Progenitor cell of endocrine pancreas (in vitro differentiated cells): ENCODE results near the gene LRRC38. TPM values are rescaled to one million over a fixed set of nuclear protein-coding genes. Genes with fewer than 3 reads are reported as not detected.
"Not testable (repeated sequence)": the region's sequence is repeated elsewhere in the genome, so short reads cannot be mapped to it uniquely, and the experiment has no call there.

Experiments used
- DNase-seq: peaks from one replicate; pipeline ENCODE4 v3.0.0; 2021; ENCODE audit warnings: low spot score; ENCODE audit not compliant: unreplicated experiment
- H3K27ac Mint-ChIP-seq: 2 replicates; pipeline ENCODE4 v1.8.0; 2021; ENCODE audit warnings: mild to moderate bottlenecking, moderate library complexity, mixed read lengths
- H3K27me3 Mint-ChIP-seq: 2 replicates; pipeline ENCODE4 v1.8.0; 2021; ENCODE audit warnings: mixed read lengths
- H3K36me3 Mint-ChIP-seq: 2 replicates; pipeline ENCODE4 v1.8.0; 2022; ENCODE audit warnings: mixed read lengths; ENCODE audit not compliant: insufficient read depth
- H3K4me1 Mint-ChIP-seq: 2 replicates; pipeline ENCODE4 v1.8.0; 2021; ENCODE audit warnings: low read depth, mixed read lengths
- H3K4me3 Mint-ChIP-seq: 2 replicates; pipeline ENCODE4 v1.8.0; 2021; ENCODE audit warnings: low read depth, mild to moderate bottlenecking, moderate library complexity, mixed read lengths
- H3K9me3 Mint-ChIP-seq: 2 replicates; pipeline ENCODE4 v1.8.0; 2021; ENCODE audit warnings: low read depth, mixed read lengths
- CTCF ChIP-seq: fragments of 200-600 bp; sonication (generic); IDR thresholded peaks from one replicate; pipeline ENCODE4 v1.5.0; 2021; ENCODE audit warnings: antibody characterized with exemption, mild to moderate bottlenecking; ENCODE audit not compliant: unreplicated experiment
- long read RNA-seq: library from polyadenylated mRNA; unstranded; transcript quantifications from one replicate; pipeline ENCODE4 v2.0.0, GENCODE V29; 2020
- total RNA-seq: library from RNA; stranded (reverse); gene quantifications from 2 replicates; pipeline ENCODE4 v1.2.1, GENCODE V29; 2021

LRRC38 gene
- not detected in 2 replicates for total RNA-seq
- long read RNA-seq: 0 reads

- peak; percentile 45 for TF ChIP-seq CTCF
- Mint-ChIP-seq H3K4me1 (peaks cover 4% of the 10 kb centered on the region), H3K4me3 (peak within 1 kb of the TSS; percentile 44), H3K9me3 (peaks cover under 1% of the 10 kb centered on the region), H3K27me3 (peaks cover 92% of the 10 kb centered on the region), H3K27ac (no peak within 1 kb of the TSS), H3K36me3 (no peaks in the 10 kb centered on the region)
- DNase-seq: no peak
Observed at GRCh38 chr1:13513895-13514546, at the start of gene LRRC38. LRRC38 (minus strand) TSS chr1:13514003; CDS start chr1:13513593, 410 bp downstream.

GRCh38 chr1:13562981-13563380, 49.2 kb upstream of the LRRC38 start:
- not testable (repeated sequence) for DNase-seq, H3K36me3 Mint-ChIP-seq, H3K4me1 Mint-ChIP-seq, H3K9me3 Mint-ChIP-seq, H3K4me3 Mint-ChIP-seq, H3K27ac Mint-ChIP-seq
- H3K27me3 Mint-ChIP-seq: peaks cover 22% of the 10 kb centered on the region

GRCh38 chr1:13560541-13560940, 46.7 kb upstream of the LRRC38 start:
- Mint-ChIP-seq H3K36me3 (no peaks in the 10 kb centered on the region), H3K4me1 (no peaks in the 10 kb centered on the region), H3K4me3 (no peak overlapping the region), H3K27me3 (peaks cover 22% of the 10 kb centered on the region), H3K27ac (no peak overlapping the region), H3K9me3 (no peaks in the 10 kb centered on the region)
- TF ChIP-seq CTCF: no peak
- no peak for DNase-seq

- Mint-ChIP-seq H3K27me3 (peaks cover 6% of the 10 kb centered on the region), H3K9me3 (no peaks in the 10 kb centered on the region), H3K36me3 (no peaks in the 10 kb centered on the region), H3K4me3 (no peak overlapping the region), H3K4me1 (no peaks in the 10 kb centered on the region), H3K27ac (no peak overlapping the region)
- no peak for TF ChIP-seq CTCF
- no peak for DNase-seq
Observed at GRCh38 chr1:13556224-13556764, 42.5 kb upstream of the LRRC38 start.

GRCh38 chr1:13554798-13555197, 41.0 kb upstream of the LRRC38 start:
- peaks cover 2% of the 10 kb centered on the region for H3K27me3 Mint-ChIP-seq
- no peaks in the 10 kb centered on the region for H3K4me1 Mint-ChIP-seq
- TF ChIP-seq CTCF: no peak
- H3K9me3 Mint-ChIP-seq: no peaks in the 10 kb centered on the region
- no peak overlapping the region for H3K4me3 Mint-ChIP-seq
- DNase-seq: no peak
- H3K36me3 Mint-ChIP-seq: no peaks in the 10 kb centered on the region
- H3K27ac Mint-ChIP-seq: no peak overlapping the region

- Mint-ChIP-seq H3K9me3 (no peaks in the 10 kb centered on the region), H3K4me3 (no peak overlapping the region), H3K27ac (no peak overlapping the region), H3K4me1 (no peaks in the 10 kb centered on the region), H3K27me3 (peaks cover 8% of the 10 kb centered on the region), H3K36me3 (no peaks in the 10 kb centered on the region)
- no peak for DNase-seq
- TF ChIP-seq CTCF: no peak
Observed at GRCh38 chr1:13550663-13551062, 36.9 kb upstream of the LRRC38 start.
